MCF 10A (cell line): ENCODE results near the gene GNAO1. TPM values are rescaled to one million over a fixed set of nuclear protein-coding genes. Genes with fewer than 3 reads are reported as not detected.

Experiments used
- microRNA-seq: library from miRNA; unstranded; fragments of <30 nt; microRNA quantifications from one replicate; pipeline ENCODE4 v1.2.0, GENCODE V29; 2022
- total RNA-seq: library from RNA; stranded (reverse); gene quantifications from 2 replicates; pipeline ENCODE4 v1.2.3, GENCODE V29; 2022

GNAO1 gene
- total RNA-seq, 1 experiment from 2014 or later: 0.44 TPM

Small RNAs within 50 kb of the gene (microRNA-seq; reads per million reads assigned to microRNA genes)
- 10.7 reads per million, percentile 51 among the genes with 10 or more reads in this experiment for gene MIR3935

Other genes with a start within 250 kb of the GNAO1 start
- gene AMFR, start 234.1 kb downstream of the GNAO1 start, total RNA-seq: 97.2 and 109 TPM in 2 replicates